A549 (cell line): Measurements from ENCODE around the gene CHD9. TPM values are rescaled to one million over a fixed set of nuclear protein-coding genes. Genes with fewer than 3 reads are reported as not detected.
"Not testable (repeated sequence)": the region's sequence is repeated elsewhere in the genome, so short reads cannot be mapped to it uniquely, and the experiment has no call there.

Experiments used
- ATAC-seq, 2 experiments: fragments of 200-7000 bp in 1 of 2; fragments of >200 bp in 1 of 2; cut with Nextera tagmentation in 1 of 2; cut with Tn5 transposase in 1 of 2; 3 replicates each; pipeline versions ENCODE4 v1.8.0 to v1.9.1; 2018 to 2020; ENCODE audit warnings: mild to moderate bottlenecking in 1 of 2, moderate library complexity in 1 of 2
- CTCF ChIA-PET: fragments of 300-600 bp; sonication (Branson Sonifier 250); formaldehyde crosslinking; extraction: SDS; loops from one replicate; lab custom pipeline; 2021; ENCODE audit warnings: antibody characterized with exemption, inconsistent platforms; lab: Yijun Ruan, JAX
- POLR2A ChIA-PET: fragments of 350-600 bp; formaldehyde crosslinking; extraction: SDS; loops from one replicate; lab custom pipeline; 2021; ENCODE audit warnings: antibody characterized with exemption, inconsistent platforms; lab: Yijun Ruan, JAX
- DNase-seq, 2 experiments: peaks; one replicate each; pipeline versions ENCODE4 v3.0.0 to v3.0.0-alpha.2; 2011 to 2016; ENCODE audit warnings: low read depth in 1 of 2, low spot score in 1 of 2
- FAIRE-seq: peaks from 2 replicates; lab custom pipeline; 2011; peaks lifted over from hg19 to GRCh38; lab: Jason Lieb, UNC
- H3K27ac ChIP-seq, 2 experiments: fragments of >200 bp; sonication (Bioruptor Twin); formaldehyde crosslinking; 3 replicates each; pipeline ENCODE4 v1.5.1; 2016 to 2017
- H3K4me1 ChIP-seq: fragments of >200 bp; sonication (Bioruptor Twin); formaldehyde crosslinking; 3 replicates; pipeline ENCODE4 v1.6.1; 2016
- H3K4me2 ChIP-seq: fragments of >200 bp; sonication (Bioruptor Twin); formaldehyde crosslinking; 3 replicates; pipeline ENCODE4 v1.6.1; 2016
- H3K4me3 ChIP-seq: fragments of >200 bp; sonication (Bioruptor Twin); formaldehyde crosslinking; 3 replicates; pipeline ENCODE4 v1.5.1; 2016
- H3K9me3 ChIP-seq: fragments of >200 bp; sonication (Bioruptor Twin); formaldehyde crosslinking; 3 replicates; pipeline ENCODE4 v1.6.1; 2016
- BCL3 ChIP-seq: fragments of >200 bp; sonication (Bioruptor Twin); formaldehyde crosslinking; IDR thresholded peaks from 3 replicates; pipeline ENCODE4 v1.6.1; 2016
- BHLHE40 ChIP-seq: IDR thresholded peaks from 2 replicates; pipeline ENCODE4 v1.6.1; 2012; ENCODE audit warnings: low read depth, low read length, inconsistent platforms
- CBX2 ChIP-seq: fragments of 200-600 bp; sonication (generic); IDR thresholded peaks from 2 replicates; pipeline ENCODE4 v1.6.1; 2016; ENCODE audit warnings: low read depth, mild to moderate bottlenecking, borderline replicate concordance
- CHD2 ChIP-seq: fragments of 150-350 bp; IDR thresholded peaks from 2 replicates; pipeline ENCODE4 v1.6.1; 2014; ENCODE audit warnings: low read length; ENCODE audit not compliant: partially characterized antibody
- CHD4 ChIP-seq: fragments of 200-600 bp; sonication (generic); IDR thresholded peaks from 2 replicates; pipeline ENCODE4 v1.6.1; 2016; ENCODE audit warnings: antibody characterized with exemption, mild to moderate bottlenecking, borderline replicate concordance
- E2F6 ChIP-seq: IDR thresholded peaks from 2 replicates; pipeline ENCODE4 v1.6.1; 2012; ENCODE audit warnings: low read depth, borderline replicate concordance
- ESRRA ChIP-seq: fragments of 150-350 bp; IDR thresholded peaks from 2 replicates; pipeline ENCODE4 v1.6.1; 2014; ENCODE audit warnings: mild to moderate bottlenecking, low read length, borderline replicate concordance
- FOSL2 ChIP-seq, 2 experiments: fragments of 450-650 bp in 1 of 2; fragments of >200 bp in 1 of 2; sonication (Bioruptor Twin) in 1 of 2; formaldehyde crosslinking; IDR thresholded peaks; 2 replicates each; pipeline versions ENCODE4 v1.5.0 to v1.6.1; 2016 to 2020; ENCODE audit warnings: mild to moderate bottlenecking in 1 of 2, moderate library complexity in 1 of 2
- HOXB13 ChIP-seq: fragments of 250-450 bp; sonication (Bioruptor Pico); IDR thresholded peaks from 2 replicates; pipeline ENCODE4 v1.5.0; 2020; ENCODE audit warnings: low read depth, mild to moderate bottlenecking, moderate library complexity
- MAFK ChIP-seq: fragments of 450-650 bp; IDR thresholded peaks from 2 replicates; pipeline ENCODE4 v1.6.1; 2014; ENCODE audit not compliant: partially characterized antibody
- MAZ ChIP-seq: fragments of 150-350 bp; IDR thresholded peaks from 2 replicates; pipeline ENCODE4 v1.6.1; 2014; ENCODE audit warnings: antibody characterized with exemption, low read depth, low read length, borderline replicate concordance
- MYC ChIP-seq: IDR thresholded peaks from 2 replicates; pipeline ENCODE4 v1.6.1; 2012; ENCODE audit warnings: mild to moderate bottlenecking, inconsistent platforms, low read length, improper control_type of control experiment, borderline replicate concordance
- NFE2L2 ChIP-seq: fragments of 150-350 bp; conservative IDR thresholded peaks from 2 replicates; pipeline ENCODE4 v1.6.1; 2014; ENCODE audit warnings: low read length
- NPAS2 ChIP-seq: fragments of 250-450 bp; sonication (Bioruptor Pico); IDR thresholded peaks from 2 replicates; pipeline ENCODE4 v1.8.0; 2022; ENCODE audit warnings: mild to moderate bottlenecking, moderate library complexity, borderline replicate concordance
- NR3C1 ChIP-seq: fragments of >200 bp; sonication (Bioruptor Twin); formaldehyde crosslinking; IDR thresholded peaks from 3 replicates; pipeline ENCODE4 v1.6.1; 2017
- RAD21 ChIP-seq, 2 experiments: fragments of >200 bp in 1 of 2; sonication (Bioruptor Twin) in 1 of 2; formaldehyde crosslinking in 1 of 2; IDR thresholded peaks in 1 of 2; conservative IDR thresholded peaks in 1 of 2; 2 replicates in 1 of 2; 3 replicates in 1 of 2; pipeline ENCODE4 v1.6.1; 2012 to 2018; ENCODE audit warnings: inconsistent platforms in 1 of 2
- RCOR1 ChIP-seq: fragments of 150-350 bp; IDR thresholded peaks from 2 replicates; pipeline ENCODE4 v1.6.1; 2014; ENCODE audit warnings: antibody characterized with exemption, low read length, low read depth
- REST ChIP-seq: fragments of 200-600 bp; sonication (generic); IDR thresholded peaks from 2 replicates; pipeline ENCODE4 v1.6.1; 2016; ENCODE audit warnings: antibody characterized with exemption, mild to moderate bottlenecking, moderate library complexity
- TP53 ChIP-seq: fragments of 250-450 bp; sonication (Bioruptor Pico); IDR thresholded peaks from 2 replicates; pipeline ENCODE4 v1.5.0; 2021; ENCODE audit warnings: mild to moderate bottlenecking, moderate library complexity
- ZC3H11A ChIP-seq: fragments of 450-650 bp; IDR thresholded peaks from 2 replicates; pipeline ENCODE4 v1.6.1; 2014; ENCODE audit warnings: antibody characterized with exemption, mild to moderate bottlenecking
- ZFP36 ChIP-seq: fragments of 450-650 bp; IDR thresholded peaks from 2 replicates; pipeline ENCODE4 v1.6.1; 2014; ENCODE audit warnings: borderline replicate concordance; ENCODE audit not compliant: partially characterized antibody
- WGBS: methylation state at CpG from one replicate; pipeline ENCODE4 v1.1.6; 2017; ENCODE audit errors: missing lambda C conversion rate; 5-methylcytosine and 5-hydroxymethylcytosine counted together
- polyA plus RNA-seq, 4 experiments: library from polyadenylated mRNA; depleted of rRNA in 3 of 4; stranded (reverse); fragments of >200 nt; fragmentation: RNase III in 1 of 4; extraction: RNeasy Plus Mini Kit Qiagen cat#74134 plus additional on column Dnase treatment in 1 of 4; gene quantifications; 2 replicates in 3 of 4; 3 replicates in 1 of 4; pipeline ENCODE4 v1.2.3, GENCODE V29; 2011 to 2017
- TF ChIP-seq, protein P1 (sequence below): fragments of >200 bp; sonication (Bioruptor Twin); formaldehyde crosslinking; IDR thresholded peaks from 2 replicates; pipeline ENCODE4 v1.6.1; 2016
- TF ChIP-seq, protein P2 (sequence below): fragments of 150-350 bp; IDR thresholded peaks from 2 replicates; pipeline ENCODE4 v1.6.1; 2014; ENCODE audit warnings: low read depth, mild to moderate bottlenecking, low read length

The CHD9 gene
- polyA plus RNA-seq, 2 of the 4 experiments (the other 2 are of a cell fraction) = 17.8 to 51.6 TPM

DNA sequence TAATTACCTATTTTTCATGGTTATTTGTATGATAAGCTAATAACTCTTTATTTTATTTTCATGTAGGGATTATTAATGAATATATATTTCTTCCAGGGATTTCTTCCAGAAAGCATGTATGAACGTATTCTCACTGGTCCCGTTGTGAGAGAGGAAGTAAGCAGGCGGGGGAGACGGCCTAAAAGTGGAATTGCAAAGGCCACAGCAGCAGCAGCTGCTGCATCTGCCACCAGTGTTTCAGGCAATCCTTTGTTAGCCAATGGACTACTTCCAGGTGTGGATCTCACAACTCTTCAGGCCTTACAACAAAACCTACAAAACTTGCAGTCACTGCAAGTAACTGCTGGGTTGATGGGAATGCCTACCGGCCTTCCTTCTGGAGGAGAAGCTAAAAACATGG is 269.1 kb downstream of the CHD9 start:
- no peak overlapping the region for H3K4me3 ChIP-seq
- TF ChIP-seq, protein P1, sequence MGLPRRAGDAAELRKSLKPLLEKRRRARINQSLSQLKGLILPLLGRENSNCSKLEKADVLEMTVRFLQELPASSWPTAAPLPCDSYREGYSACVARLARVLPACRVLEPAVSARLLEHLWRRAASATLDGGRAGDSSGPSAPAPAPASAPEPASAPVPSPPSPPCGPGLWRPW = no peak
- TF ChIP-seq REST (no peak), RCOR1 (no peak), ZFP36 (no peak), ESRRA (no peak), HOXB13 (CRISPR knock-in tag) (no peak), MYC (no peak), BHLHE40 (no peak), NPAS2 (CRISPR knock-in tag) (no peak), FOSL2 (IDR thresholded peaks at IDR 0.05) (no peak), FOSL2 (CRISPR knock-in tag; IDR thresholded peaks at IDR 0.05) (no peak), CHD4 (no peak), RAD21 (conservative IDR thresholded peaks at IDR 0.05 in 1 of 2, IDR thresholded peaks at IDR 0.05 in 1 of 2) (no peak), MAFK (no peak)
- no peak overlapping the region for H3K27ac ChIP-seq
- DNase-seq (no peak), ATAC-seq (no peak), FAIRE-seq (no peak)
- CTCF ChIA-PET = no interaction called here
- POLR2A ChIA-PET = no interaction called here
- no peaks in the 10 kb centered on the region for H3K9me3 ChIP-seq
- H3K4me1 ChIP-seq = no peaks in the 10 kb centered on the region
- no peak overlapping the region for H3K4me2 ChIP-seq
- 95% methylated on average over 5 of the region's 5 CpGs for WGBS

GRCh38 chr16:53330991-53331390 is 276.2 kb downstream of the CHD9 start:
- H3K4me3 ChIP-seq, DNase-seq, H3K4me1 ChIP-seq, H3K4me2 ChIP-seq, FAIRE-seq, H3K9me3 ChIP-seq, POLR2A ChIA-PET, CTCF ChIA-PET, H3K27ac ChIP-seq, ATAC-seq: not testable (repeated sequence)
- WGBS = 89% methylated on average over 3 of the region's 3 CpGs

GRCh38 chr16:53334581-53334980 is 279.8 kb downstream of the CHD9 start:
- CTCF ChIA-PET = no interaction called here
- H3K4me3 ChIP-seq = no peak overlapping the region
- H3K4me1 ChIP-seq = no peaks in the 10 kb centered on the region
- H3K27ac ChIP-seq = no peak overlapping the region
- no peak overlapping the region for H3K4me2 ChIP-seq
- no peaks in the 10 kb centered on the region for H3K9me3 ChIP-seq
- ATAC-seq (no peak), FAIRE-seq (no peak), DNase-seq (no peak)
- POLR2A ChIA-PET = no interaction called here
- WGBS = 35% methylated on average over 4 of the region's 4 CpGs
- TF ChIP-seq NFE2L2 (no peak), BHLHE40 (no peak), MAZ (no peak), TP53 (no peak), REST (no peak), E2F6 (no peak), BCL3 (no peak), ZC3H11A (no peak), CHD2 (no peak), NR3C1 (no peak), HOXB13 (CRISPR knock-in tag) (no peak), CBX2 (no peak)
- TF ChIP-seq, protein P2, sequence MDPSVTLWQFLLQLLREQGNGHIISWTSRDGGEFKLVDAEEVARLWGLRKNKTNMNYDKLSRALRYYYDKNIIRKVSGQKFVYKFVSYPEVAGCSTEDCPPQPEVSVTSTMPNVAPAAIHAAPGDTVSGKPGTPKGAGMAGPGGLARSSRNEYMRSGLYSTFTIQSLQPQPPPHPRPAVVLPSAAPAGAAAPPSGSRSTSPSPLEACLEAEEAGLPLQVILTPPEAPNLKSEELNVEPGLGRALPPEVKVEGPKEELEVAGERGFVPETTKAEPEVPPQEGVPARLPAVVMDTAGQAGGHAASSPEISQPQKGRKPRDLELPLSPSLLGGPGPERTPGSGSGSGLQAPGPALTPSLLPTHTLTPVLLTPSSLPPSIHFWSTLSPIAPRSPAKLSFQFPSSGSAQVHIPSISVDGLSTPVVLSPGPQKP = no peak
